NCI-H524 treated with DMSO at 0.1 percent for 48 hours (cell line): ENCODE data around the gene SKAP1.
"Not testable (repeated sequence)": the region's sequence is repeated elsewhere in the genome, so short reads cannot be mapped to it uniquely, and the experiment has no call there.

Source experiments
- DNase-seq: peaks from one replicate; lab custom pipeline; 2025; lab: John Stamatoyannopoulos, UW

The SKAP1 gene

DNA sequence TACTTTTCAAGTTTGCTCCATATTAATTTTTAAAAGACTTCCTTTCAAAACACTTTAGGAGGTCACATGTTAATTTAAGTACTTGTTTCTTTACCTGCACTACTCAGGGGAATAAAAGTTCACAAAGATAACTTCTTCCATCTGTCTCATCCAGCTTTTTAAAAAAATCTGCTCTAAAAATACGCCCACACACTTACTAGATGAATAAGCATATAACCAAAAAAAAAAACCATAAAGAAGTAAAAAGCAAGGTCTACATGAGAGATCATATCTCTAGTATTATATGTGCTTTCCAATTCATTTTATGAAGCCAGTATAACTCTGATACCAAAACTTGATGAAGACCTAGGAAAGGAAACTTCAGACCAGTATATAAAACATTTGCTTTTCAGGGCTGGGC, 17.2 kb downstream of the SKAP1 start:
- DNase-seq = no peak

- DNase-seq = not testable (repeated sequence)
Measured at GRCh38 chr17:48410821-48411220, 19.2 kb downstream of the SKAP1 start.

DNA sequence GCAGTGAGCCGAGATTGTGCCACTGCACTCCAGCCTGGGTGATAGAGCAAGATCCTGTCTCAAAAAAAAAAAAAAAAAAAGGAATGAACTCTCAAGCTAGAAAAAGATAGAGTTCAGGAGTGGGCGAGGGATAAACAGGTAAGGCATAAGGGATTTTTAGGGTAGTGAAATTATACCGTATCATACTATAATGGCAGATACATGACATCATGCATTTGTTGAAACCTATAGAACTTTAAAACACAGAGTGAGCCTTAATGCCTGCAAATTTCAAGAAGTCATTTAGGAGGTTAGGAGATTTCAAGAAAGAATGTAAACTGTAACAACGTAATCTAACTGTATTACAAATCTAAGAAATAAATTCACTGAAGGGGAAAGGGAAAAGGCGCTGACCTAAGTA, 20.4 kb downstream of the SKAP1 start:
- DNase-seq = no peak

GRCh38 chr17:48406936-48407567, 23.0 kb downstream of the SKAP1 start:
- DNase-seq = no peak

DNA sequence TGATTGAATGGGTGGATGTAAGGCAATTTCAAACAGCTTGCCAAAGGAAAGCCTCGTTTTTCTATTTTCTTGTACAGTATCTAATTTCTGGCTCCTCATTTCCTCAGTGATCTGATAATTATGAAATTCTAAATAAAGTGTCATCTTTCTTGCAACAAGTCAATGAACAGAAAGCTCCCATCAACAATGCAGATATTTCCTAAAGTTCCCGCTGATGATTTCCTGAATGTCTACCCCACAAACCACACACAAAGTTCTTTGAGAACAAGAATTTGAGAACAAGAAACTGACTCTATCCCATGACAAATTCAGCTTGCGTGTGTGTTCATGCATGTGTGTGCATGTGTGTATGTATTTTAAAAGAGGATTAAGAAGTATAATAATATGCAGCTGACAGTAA, 35.2 kb downstream of the SKAP1 start:
- DNase-seq = no peak

- no peak for DNase-seq
Measured at GRCh38 chr17:48393283-48393682, 36.7 kb downstream of the SKAP1 start.

- DNase-seq = no peak
Measured at GRCh38 chr17:48392857-48393256, 37.2 kb downstream of the SKAP1 start.

- DNase-seq = no peak
Measured at GRCh38 chr17:48391444-48391843, 38.6 kb downstream of the SKAP1 start.

DNA sequence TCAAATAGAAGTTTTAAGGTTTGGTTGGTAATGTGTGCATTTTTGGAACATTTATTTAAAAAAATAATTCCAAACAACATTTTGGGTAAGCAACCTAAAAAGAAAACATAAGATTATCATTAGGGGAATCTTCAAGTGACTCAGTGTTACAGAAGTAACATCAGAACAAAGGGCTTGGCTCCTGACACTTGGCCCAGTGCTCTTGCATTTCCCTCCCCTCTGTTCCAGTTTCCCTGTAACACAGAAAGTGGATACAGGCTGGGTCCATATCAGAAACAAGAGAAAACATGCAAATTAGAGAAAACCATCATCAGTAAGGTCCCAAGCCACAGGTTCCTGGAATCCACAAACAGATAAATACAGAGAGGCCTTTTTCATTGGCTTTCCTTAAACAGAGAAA, 40.1 kb downstream of the SKAP1 start:
- DNase-seq = no peak

DNA sequence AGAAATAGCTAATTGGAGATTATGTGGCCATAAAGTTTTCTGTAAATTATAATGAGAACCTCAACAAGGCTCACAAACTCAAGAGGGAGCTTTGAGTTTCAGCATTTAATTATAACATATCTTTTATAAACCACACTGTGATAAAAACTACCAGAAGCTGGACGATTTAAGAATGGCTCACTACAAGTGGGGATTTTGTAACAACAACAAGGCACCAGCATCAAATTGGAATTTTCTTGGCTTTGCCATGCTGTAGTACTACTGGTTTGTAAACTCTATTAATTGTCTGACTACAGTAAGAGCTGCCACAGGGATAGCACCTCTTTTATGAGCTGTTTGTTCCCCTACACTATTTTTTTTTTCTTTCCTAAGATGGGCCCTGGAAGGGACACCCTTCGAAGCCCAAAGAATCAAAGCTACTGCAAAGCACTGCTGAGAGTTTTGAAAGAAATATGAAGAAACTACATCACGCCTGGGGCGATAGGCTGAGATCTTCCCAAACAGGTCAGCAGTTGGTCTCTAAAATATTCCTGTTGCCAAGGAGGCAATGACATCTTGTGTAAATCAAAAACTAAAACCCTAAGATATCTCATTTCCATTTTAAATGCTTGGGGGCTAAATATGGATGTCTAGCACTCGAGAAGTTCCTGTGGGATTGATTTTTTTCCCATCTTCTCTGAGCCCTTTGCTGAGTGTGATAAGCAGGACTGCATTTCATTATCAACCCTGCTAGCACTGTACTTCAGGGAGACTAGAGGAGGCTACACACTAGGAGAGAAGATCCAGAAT, 40.9 kb downstream of the SKAP1 start:
- no peak for DNase-seq

DNA sequence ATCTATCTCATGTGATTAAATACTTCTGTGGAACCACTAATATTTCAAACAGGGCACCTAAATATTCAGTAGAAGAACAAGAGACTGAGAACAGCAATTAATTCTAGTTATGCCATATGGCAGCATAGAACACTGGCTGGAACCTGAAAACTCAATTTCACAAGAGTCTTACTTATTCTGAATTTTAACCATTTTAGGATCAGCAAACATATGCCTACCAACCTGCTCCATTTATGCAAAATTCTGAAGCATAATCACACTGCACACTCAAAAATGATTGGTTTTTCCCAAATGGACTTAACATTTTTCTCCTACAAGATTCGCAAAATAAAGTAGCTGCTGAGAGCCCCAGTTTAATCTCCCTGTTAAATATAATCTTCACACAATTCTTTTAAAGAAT, 43.2 kb downstream of the SKAP1 start:
- DNase-seq = no peak

DNA sequence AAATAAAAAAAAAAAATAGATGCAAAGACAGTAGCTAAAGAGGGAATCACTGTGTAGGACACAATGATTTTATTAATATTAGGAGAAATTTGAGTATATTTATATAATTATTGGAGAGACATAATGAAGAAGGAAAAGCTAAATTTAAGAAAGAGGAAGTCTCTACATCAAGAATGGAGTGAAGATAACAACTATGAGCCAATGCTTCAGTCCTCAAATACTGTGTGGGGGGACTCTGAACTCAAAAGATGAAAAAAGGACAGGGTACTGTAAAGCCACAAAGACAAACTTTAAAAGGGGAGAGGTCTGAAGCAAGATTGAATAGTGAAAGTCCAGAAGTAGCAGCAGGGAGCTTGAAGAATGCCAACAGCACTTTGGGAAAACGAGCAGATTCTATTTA, 44.7 kb downstream of the SKAP1 start:
- DNase-seq = no peak

- DNase-seq = no peak
Measured at GRCh38 chr17:48384164-48384563, 45.9 kb downstream of the SKAP1 start.

DNA sequence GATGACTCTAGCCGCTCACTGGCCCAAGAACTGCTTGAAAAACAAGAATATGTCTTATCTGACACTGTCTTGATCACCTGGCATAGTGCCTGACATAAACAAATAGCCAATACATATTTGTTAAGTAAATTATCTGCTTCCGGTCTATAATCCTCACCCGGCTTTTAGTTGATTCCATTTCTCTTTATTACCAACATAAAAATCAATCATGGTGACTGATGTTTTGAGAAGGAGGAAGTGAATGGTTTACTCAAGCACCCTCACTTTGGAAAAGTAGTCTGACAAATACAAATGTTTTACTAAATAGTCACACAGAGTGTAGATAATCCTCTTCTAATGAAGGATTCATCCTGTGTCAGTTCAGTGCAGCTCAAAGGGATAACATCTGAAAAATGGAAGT, 47.0 kb downstream of the SKAP1 start:
- DNase-seq = no peak

GRCh38 chr17:48378708-48379392, 51.2 kb downstream of the SKAP1 start:
- DNase-seq = no peak

GRCh38 chr17:48378238-48378637, 51.8 kb downstream of the SKAP1 start:
- no peak for DNase-seq

- DNase-seq = no peak
Measured at GRCh38 chr17:48376682-48377325, 53.2 kb downstream of the SKAP1 start.

DNA sequence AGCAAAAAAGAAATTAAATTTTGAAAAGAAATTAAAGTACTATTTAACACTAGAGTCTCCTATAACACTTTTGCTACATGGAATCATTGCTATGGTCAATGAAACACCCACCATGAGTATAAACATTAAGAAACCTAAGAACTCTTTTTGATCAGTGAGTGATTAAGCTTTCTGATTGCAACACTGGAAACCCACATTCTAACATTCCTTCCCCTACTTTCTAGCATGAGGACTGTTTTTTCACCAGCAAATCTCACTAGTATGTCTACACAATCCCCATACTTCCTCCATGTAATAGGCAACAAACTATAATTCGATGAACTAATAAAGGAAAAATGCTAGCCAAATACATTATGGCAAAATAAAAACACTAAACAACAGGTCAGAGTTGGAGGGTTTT, 54.7 kb downstream of the SKAP1 start:
- DNase-seq = no peak

DNA sequence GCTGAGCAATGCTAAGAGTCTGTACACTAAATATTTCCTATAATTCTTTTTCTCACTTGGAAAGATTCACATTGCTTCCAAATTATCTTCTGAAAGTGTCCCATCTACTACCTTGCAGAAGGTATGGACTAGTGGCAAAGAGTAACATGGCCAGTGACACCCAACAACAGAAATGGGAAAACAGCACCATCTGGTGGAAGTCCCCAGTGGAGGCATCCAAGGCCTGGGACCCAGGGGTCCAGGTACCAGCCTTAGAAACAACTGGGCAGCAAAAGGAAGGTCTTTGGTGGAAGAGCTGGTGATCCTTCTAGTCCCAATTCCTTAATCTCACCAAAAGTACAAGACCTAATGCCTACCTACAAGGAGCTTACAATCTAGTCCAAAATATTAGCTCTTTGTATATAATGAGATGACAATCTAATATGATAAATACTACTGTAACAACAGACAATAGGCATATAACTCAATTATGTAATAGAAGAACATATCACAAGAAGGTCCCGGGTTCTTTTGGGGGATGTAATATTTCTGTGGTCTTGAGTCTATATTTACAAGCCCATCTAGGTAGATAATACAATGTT, 55.3 kb downstream of the SKAP1 start:
- no peak for DNase-seq

DNA sequence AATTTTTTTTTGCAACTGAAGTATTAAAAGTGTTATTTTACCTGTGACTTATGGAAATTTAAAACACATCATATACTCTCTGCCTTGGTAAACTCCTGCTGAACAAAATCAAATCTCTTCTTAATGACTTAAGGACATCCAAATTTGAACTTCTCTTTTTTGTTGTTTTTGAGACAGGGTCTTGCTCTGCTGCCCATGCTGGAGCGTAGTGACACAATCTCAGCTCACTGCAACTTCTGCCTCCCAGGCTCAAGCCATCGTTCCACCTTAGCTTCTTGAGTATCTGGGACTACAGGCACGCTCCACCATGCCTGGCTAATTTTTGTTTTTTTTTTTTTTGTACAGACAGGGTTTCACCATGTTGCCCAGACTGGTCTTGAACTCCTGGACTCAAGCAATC, 56.1 kb downstream of the SKAP1 start:
- DNase-seq = no peak

DNA sequence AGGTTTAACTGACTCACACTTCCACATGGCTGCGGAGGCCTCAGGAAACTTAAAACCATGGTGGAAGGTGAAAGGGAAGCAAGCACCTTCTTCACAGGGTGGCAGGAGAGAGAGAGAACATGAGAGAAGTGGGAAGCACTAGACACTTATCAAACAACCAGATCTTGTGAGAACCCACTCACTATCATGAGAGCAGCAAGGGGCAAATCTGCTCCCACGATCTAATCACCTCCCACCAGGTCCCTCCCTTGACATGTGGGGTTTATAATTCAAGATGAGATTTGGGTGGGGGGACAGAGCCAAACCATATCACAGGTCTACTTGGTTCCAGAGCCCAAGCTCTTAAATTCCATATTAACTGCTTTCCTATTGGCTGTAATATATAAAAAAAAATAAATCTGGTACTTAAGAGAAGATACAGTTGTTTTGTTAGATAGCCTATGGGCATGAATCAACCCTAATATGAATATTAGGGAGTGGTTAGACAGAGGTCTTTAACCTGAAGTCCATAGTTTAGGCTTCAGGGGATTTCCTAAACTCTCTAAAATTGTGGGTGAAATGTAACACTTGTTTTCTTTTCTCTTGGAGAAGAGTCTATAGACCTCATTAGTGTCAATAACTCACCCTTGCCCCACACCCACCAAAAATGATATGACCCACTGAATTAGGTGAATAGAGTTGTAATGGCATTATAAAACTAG, 56.7 kb downstream of the SKAP1 start:
- no peak for DNase-seq

- DNase-seq = not testable (repeated sequence)
Measured at GRCh38 chr17:48368967-48369366, 61.0 kb downstream of the SKAP1 start.
